ENCODE measurements around the gene CRYBB3. TPM values are rescaled to one million over a fixed set of nuclear protein-coding genes. Genes with fewer than 3 reads are reported as not detected.

Gene CRYBB3
- total RNA-seq, 1 donor from 2014 or later: not detected

GRCh38 chr22:25183949-25184619 is 15.6 kb upstream of the CRYBB3 start:
- peaks cover 5% of the 10 kb centered on the region for H3K9me3 Mint-ChIP-seq
- peaks cover 20% of the 10 kb centered on the region for H3K36me3 Mint-ChIP-seq (ENCODE audit: low read depth)
- no peaks in the 10 kb centered on the region for H3K4me1 Mint-ChIP-seq
- H3K27me3 Mint-ChIP-seq (ENCODE audit: low read depth): no peaks in the 10 kb centered on the region
- no peak for DNase-seq (ENCODE audit: low read depth, low spot score)
- H3K4me3 Mint-ChIP-seq: no peak overlapping the region
- peak overlapping the region; percentile 89 for H3K27ac Mint-ChIP-seq (ENCODE audit: unreplicated experiment)
- TF ChIP-seq CTCF (conservative IDR thresholded peaks at IDR 0.05): no peak

- peaks cover 14% of the 10 kb centered on the region for H3K36me3 Mint-ChIP-seq (ENCODE audit: low read depth)
- no peaks in the 10 kb centered on the region for H3K27me3 Mint-ChIP-seq (ENCODE audit: low read depth)
- TF ChIP-seq CTCF (conservative IDR thresholded peaks at IDR 0.05): no peak
- H3K9me3 Mint-ChIP-seq: no peaks in the 10 kb centered on the region
- no peak for DNase-seq (ENCODE audit: low read depth, low spot score)
- no peaks in the 10 kb centered on the region for H3K4me1 Mint-ChIP-seq
- H3K27ac Mint-ChIP-seq (ENCODE audit: unreplicated experiment): no peak overlapping the region
- no peak overlapping the region for H3K4me3 Mint-ChIP-seq
Measured at GRCh38 chr22:25186140-25186539, 13.5 kb upstream of the CRYBB3 start.

- Mint-ChIP-seq H3K4me1 (no peaks in the 10 kb centered on the region), H3K4me3 (no peak overlapping the region), H3K27me3 (ENCODE audit: low read depth) (no peaks in the 10 kb centered on the region), H3K9me3 (no peaks in the 10 kb centered on the region), H3K36me3 (ENCODE audit: low read depth) (peaks cover 12% of the 10 kb centered on the region), H3K27ac (ENCODE audit: unreplicated experiment) (no peak overlapping the region)
- TF ChIP-seq CTCF (conservative IDR thresholded peaks at IDR 0.05): no peak
- DNase-seq (ENCODE audit: low read depth, low spot score): no peak
Measured at GRCh38 chr22:25187469-25187868, 12.2 kb upstream of the CRYBB3 start.

DNA sequence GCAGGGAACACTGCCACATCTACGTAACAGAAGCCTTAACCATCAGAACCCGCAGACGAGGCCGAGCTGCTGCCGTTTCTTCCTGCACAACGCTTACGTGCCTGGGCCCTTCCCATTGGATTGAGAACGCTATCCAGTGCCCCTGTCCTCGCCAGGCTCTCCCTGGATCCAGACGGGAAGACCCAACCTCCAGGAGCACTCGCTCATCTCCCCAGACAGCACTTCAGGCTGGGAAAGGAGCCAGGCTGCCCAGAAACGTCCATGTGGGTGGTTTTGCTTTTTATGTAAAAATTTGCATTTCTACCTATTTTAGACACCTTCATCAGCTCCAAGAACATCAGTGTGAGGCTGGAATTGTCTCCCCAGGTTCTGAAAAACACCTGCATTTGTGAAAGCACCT is 7.3 kb upstream of the CRYBB3 start:
- no peak overlapping the region for H3K27ac Mint-ChIP-seq (ENCODE audit: unreplicated experiment)
- H3K36me3 Mint-ChIP-seq (ENCODE audit: low read depth): peaks cover 8% of the 10 kb centered on the region
- no peaks in the 10 kb centered on the region for H3K9me3 Mint-ChIP-seq
- TF ChIP-seq CTCF (conservative IDR thresholded peaks at IDR 0.05): no peak
- DNase-seq (ENCODE audit: low read depth, low spot score): no peak
- H3K27me3 Mint-ChIP-seq (ENCODE audit: low read depth): no peaks in the 10 kb centered on the region
- peaks cover 4% of the 10 kb centered on the region for H3K4me1 Mint-ChIP-seq
- H3K4me3 Mint-ChIP-seq: no peak overlapping the region

DNA sequence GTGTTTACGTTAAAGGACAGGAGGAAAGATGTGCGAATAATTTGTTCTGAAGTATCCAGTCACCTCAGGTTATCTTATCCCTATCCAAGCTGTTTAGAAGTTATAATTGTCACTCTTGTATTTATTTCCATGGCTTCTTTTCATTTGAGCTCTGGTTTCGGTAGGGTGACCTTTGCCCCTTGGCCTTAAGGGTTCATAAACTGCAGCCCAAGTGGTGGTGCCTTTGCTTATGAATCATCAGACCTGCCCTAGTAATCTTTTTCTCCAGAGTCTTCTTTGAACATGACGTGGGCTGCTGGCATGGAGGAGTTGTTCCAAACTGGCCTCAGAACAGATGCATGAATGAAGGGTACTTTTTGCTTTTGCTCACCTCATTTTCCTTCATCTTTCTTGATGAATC is 6.5 kb upstream of the CRYBB3 start:
- TF ChIP-seq CTCF (conservative IDR thresholded peaks at IDR 0.05): no peak
- H3K27me3 Mint-ChIP-seq (ENCODE audit: low read depth): no peaks in the 10 kb centered on the region
- H3K36me3 Mint-ChIP-seq (ENCODE audit: low read depth): peaks cover 8% of the 10 kb centered on the region
- H3K4me1 Mint-ChIP-seq: peaks cover 8% of the 10 kb centered on the region
- H3K4me3 Mint-ChIP-seq: no peak overlapping the region
- no peak for DNase-seq (ENCODE audit: low read depth, low spot score)
- H3K27ac Mint-ChIP-seq (ENCODE audit: unreplicated experiment): no peak overlapping the region
- H3K9me3 Mint-ChIP-seq: no peaks in the 10 kb centered on the region
